ENCODE data around the gene ANKS1B.

ANKS1B gene

GRCh38 chr12:98691351-98691750 lies 1293.4 kb downstream of the ANKS1B start:
- DNase-seq = no peak

- no peak for DNase-seq
Observed at GRCh38 chr12:98686603-98687002, 1298.1 kb downstream of the ANKS1B start.
